HG03064 (cell line): ENCODE measurements around the gene MBTPS1.
A peak's percentile ranks its signal among the peaks of the same experiment; 100 is the strongest.

Source experiments
- ATAC-seq: cut with Tn5 transposase; IDR thresholded peaks from one replicate; pipeline ENCODE4 v1.9.1; 2021; ENCODE audit warnings: low read depth; ENCODE audit not compliant: unreplicated experiment

The MBTPS1 gene

DNA sequence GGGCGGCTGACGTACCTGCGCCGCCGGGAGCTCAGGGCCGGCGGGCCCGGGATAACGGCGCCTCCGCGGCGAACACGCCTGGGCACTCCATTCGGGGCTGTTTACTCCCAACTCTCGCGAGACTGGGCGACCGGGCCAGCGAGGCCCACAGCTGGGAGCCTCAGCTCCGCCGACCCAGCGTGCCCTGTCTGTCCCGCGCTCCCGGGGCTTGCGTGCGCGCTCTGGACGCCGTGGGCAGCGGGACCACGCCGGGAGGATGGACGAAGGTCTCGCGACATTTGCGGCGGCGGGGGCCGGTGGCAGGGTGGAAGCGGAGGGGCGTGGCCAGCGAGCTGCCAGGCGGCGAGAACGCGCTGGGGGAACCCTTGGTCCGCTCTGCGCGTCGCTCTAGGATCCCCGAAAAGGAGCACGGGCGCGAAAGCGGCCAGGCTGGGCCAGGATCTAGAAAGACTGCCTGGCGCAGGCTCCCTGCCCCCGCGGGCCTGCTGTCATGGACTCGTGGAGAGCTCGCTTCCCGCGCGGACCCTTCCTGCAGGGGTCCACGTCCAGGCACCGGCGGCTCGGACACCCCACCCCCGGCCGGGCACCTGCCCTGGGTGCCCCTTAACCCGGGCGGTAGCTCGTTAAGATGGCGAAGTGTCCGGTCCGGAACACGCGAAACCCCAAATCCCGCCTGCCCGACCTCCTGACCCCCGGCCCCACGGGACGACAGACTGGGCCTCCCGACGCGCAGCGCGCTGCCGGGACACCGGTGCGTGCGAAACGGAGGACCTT, at the start of gene MBTPS1:
MBTPS1 (minus strand) TSS at position 223 of the 774 bp plus-strand sequence. CDS start 15,159 bp downstream, outside the sequence.
- peak; percentile 87 for ATAC-seq

DNA sequence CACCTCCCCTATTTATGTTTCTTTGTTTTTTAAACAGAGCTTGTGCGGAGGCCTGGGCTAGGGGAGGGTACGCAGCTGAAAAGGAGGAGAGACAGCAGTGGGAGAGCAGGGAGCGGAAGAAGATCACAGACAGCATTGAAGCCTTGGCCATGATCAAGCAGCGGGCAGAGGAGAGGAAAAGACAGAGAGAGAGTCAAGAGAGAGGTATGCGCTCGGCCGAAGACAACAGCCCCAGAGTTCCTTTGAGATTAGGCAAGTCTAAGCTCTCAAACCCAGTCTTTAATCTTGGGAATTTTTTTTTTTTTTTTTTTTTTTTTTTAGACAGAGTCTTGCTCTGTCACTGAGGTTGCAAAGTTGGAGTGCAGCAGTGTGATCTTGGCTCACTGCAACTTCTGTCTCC, 49.0 kb upstream of the MBTPS1 start:
- no peak for ATAC-seq

DNA sequence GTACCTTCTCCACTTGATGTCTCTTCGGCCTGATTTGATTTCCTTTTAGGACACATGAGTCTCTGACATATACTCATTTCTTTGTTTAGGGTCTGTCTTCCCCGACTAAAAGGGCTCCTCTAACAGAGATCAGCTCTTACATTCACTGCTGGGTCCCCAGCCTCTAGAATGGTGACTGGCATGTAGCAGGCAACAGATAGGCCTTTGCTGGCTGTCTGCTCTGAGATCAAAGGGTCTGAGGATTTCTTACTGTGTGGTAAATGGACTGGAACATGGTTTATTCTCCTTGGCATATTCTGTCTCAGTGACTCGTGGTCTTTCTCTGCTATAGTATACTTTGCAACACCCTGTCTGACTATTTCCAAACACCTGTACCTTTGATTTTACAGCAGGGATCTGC, 45.1 kb upstream of the MBTPS1 start:
- ATAC-seq, result no peak

DNA sequence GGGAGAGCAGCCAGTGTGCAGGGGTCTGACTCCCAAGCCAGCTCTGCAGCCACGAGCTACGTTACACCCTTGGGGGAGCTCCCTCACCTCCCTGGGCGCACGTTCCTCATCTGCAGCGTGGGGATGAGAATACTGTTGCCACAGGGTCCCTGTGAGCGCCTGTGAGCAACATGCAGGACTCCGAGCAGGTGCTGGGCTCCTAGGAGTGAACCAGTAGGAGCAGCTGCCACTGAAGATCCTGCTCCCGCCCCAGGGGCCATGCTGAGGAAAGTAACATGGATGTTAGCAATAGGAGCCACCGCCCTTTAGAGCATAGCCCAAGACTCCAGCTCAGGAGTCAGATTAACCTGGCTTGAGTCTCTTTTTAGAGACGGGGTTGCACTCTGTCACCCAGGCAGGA, 44.3 kb upstream of the MBTPS1 start:
- no peak for ATAC-seq

DNA sequence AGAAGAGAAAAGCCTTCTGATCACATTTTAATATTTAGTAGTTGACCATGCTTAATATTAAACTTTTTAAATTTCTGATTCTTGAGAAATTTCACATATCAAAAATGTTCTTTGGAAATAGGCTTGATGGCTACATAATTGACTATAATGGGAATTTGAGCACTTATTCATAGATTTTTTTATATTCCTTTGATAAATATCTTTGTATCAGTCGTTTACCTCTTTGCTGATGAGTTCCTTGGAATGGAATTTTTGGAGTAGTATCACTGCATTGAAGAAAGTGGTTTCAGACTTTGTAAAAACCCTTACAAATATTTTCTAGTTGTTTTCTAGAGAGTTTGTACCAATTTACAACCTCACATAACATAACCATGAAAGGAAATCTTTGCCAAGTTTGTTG, 43.1 kb upstream of the MBTPS1 start:
- no peak for ATAC-seq

DNA sequence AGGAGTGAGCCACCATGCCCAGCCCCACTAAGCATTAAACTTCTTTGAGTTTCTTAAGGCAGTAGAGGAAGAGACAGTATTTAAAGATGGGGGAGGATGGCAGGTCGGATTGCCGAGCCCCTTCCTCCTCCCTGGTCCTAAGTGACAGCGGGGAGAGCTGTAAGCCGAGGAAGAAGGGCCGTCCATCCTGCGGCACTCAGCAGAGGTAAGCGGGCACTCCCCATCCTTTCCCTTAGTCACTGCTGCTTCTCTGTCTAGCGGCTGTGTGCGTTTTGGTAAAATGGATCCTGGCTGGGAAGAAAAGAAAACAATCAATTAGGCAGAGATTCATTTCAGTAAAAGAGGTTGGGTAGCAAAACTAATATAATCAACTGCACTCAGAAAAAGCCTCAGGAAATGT, 42.3 kb upstream of the MBTPS1 start:
- ATAC-seq, result no peak

DNA sequence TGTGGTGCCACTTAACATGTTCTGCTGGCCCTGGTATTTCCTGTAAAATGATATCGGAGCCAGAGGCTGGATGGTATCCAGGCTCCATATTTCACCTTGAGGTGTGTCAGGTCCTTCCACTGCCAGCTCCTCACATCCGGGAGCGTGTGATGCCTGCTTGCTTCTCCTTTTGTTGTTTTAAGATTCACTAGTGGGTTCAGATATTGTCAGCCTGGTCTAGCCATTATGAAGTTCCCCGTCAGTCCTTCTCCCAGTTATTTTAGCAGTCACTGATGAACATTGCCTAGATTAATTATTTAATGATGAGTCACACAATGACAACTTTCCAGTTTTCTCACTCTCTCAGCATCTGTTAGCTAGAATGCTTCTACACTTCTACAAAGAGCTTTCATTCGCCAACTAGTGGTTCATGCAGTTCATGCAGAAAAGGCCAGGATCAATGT, 39.6 kb upstream of the MBTPS1 start:
- ATAC-seq, result no peak

DNA sequence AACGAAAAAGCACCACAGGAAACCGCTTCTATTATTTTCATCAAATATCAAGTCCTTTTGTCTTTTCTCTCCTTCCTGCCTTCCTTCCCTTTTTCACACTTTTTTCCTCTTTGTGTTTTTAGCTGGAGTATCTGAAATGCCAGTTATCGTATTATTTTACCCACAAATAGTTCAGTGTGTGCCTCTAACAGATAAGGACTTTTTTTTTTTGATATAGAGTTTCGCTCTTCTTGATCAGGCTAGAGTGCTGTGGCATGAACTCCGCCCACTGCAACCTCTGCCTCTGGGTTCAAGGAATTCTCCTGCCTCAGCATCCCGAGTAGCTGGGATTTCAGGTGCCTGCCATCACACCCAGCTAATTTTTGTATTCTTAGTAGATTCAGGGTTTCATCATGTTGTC, 39.0 kb upstream of the MBTPS1 start:
- ATAC-seq, result no peak

DNA sequence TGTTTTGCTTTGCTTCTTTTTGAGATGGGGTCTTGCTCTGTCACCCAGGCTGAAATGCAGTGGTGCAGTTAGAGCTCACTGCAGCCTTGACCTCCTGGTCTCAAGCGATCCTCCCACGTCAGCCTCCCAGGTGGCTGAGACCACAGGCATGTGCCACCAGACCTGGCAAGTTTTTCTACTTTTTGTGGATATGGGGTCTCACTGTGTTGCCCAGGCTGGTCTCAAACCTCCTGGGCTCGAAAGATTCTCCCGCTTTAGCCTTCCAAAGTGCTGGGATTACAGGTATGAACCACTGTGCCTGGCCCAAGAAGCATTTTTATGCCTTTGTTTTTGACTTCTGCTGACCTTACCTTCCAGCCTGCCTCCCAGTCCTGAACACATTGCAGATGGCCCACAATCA, 38.5 kb upstream of the MBTPS1 start:
- ATAC-seq, result no peak

DNA sequence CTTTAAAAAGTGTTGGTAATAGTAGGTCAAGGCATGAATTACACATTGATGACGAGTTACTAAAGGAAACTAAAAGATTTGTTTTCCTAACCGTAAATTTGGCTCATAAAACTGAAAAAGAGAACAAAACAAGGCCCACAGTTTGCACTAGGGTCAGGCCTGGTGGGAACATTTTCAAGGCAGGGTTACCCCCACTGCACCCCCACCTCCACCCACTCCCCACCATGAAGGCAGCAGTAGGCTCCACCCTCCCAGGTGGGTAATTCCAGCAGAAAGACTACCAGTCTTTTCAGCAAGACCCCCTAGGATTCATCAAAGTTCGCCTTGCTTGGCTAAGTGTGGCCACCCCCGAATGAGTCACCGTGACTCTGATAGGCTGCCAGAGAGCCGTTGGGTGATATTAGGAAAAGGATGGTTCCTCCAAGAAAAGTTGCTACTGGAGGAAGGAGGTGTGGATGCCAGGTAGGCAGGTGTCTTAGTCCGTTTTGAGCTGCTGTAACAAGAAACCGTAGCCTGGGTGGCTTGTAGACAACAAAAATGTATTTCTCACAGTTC, 37.0 kb upstream of the MBTPS1 start:
- no peak for ATAC-seq

DNA sequence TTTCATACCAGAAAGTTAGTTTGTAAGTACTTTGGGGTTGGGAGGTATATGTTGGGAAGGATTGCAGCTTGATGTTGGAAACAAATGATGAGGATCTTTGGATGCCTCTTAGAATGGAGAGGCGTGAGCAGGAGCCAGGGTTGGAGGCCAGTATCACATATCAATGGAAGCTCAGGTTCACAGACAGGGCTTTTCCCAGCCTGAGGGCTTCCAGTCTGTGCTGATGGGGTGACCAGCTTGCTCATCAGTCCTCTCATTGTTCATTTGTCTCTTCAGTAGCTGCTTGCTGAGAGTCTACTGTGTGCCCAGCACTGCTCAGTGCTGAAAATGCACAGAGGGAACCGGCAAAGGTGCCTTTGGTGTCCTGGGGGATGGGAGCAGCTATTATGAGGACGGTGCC, 34.2 kb upstream of the MBTPS1 start:
- ATAC-seq, result no peak

DNA sequence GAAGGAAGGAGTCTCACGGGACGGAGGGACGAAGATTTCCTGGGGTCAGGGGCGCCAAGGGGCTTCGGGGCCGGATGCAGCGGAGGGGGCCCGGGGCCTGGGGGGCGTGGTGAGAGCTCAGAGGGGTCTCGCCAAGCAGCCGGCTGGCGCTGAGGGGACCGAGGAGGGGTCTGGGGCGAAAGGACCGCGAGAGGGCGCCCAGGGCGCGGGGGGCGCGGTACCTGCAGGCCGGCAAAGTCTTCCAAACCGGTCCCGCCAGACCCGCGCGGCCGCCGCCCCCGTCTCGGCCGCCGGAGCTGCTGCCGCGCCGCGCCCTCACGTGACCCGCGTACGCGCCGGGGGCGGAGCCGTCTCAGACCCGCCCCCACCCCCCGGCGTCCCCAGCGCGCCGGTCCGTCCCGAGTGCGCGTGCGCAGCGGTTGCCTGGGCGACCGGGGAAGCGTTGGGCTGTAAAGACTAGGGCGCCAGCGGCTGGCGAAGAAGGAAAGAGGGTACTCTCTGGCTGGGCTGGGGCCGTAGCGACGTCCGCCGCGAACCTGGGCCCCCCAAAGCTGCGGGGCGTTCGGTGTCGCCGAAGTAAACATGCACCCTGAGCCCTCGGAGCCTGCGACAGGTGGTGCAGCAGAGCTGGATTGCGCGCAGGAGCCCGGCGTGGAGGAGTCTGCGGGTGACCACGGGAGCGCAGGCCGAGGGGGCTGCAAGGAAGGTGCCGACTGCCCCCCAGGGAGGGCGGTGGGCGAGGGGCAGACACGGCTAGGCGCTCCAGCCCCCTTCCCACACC, 28.3 kb upstream of the MBTPS1 start, which contains the start of the genes DNAAF1 and HSDL1:
DNAAF1 (plus strand) TSS at position 450 of the 781 bp plus-strand sequence; CDS start at position 583, 133 bp downstream.
HSDL1 (minus strand) TSS at position 319 of the 781 bp plus-strand sequence. CDS start 13,856 bp downstream, outside the sequence.
- ATAC-seq, result peak; percentile 82

DNA sequence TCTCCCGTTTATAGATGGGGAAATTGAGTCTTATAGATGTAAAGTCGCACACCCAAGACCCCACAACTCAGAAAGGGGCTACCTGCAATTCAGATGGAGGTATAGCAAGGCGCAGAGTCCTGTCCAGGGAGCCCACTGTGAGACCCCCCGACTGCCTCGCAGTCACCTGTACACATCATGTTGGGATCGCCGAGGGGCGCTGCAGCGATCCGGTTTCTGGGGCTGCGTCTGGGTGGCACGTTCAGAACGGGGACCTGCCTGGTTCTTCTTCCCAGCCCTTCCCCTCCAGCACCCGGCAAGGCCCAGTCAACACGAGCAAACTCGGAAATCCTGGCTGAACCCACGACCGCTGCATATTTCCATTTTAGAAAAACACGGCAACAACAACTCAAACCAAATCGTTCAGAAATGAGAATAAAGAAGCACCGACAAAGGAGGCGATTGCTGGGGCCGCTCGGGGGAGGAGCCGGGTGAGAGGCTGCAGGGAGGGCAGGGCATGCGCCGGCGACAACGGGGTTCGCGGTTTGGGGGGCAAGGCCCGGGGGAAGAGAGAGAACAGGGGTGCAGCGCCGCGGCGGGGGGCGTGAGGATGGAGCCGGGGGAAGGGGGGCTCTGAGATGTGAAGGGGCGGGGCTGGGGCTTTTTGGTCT, 27.6 kb upstream of the MBTPS1 start:
- ATAC-seq, result peak; percentile 16

DNA sequence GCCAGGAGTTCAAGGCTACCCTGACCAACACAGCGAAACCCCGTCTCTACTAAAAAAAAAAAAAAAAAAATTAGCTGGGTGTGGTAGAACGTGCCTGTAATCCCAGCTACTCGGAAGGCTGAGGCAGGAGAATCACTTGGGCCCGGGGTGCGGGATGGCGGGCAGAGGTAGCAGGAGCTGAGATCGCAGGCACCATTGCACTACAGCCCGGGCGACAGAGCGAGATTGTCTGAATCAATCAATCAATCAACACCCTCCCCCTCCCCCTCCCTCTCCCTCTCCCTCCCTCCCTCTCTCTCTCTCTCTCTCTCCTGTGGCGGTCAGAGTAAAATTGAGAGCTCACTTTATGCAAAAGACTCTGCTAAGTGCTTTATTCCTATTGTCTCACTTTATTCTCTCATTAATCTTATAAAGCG, 27.1 kb upstream of the MBTPS1 start:
- no peak for ATAC-seq

DNA sequence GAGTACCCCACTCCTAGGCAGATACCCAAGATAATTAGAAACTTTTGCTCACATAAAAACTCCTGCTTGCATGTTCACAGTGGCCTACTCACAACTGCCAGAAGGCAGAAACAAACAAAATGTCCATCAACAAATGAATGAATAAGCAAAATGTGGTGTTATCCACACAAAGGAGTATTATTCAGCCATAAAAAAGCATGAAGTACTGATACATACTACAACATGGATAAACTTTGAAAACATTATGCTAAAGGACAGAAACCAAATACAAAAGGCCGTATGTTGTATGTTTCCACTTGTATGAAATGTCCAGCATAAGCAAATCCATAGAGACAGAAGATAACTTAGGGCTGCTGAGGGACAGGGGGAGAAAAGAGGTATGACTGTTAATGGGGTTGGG, 26.3 kb upstream of the MBTPS1 start:
- ATAC-seq, result no peak

DNA sequence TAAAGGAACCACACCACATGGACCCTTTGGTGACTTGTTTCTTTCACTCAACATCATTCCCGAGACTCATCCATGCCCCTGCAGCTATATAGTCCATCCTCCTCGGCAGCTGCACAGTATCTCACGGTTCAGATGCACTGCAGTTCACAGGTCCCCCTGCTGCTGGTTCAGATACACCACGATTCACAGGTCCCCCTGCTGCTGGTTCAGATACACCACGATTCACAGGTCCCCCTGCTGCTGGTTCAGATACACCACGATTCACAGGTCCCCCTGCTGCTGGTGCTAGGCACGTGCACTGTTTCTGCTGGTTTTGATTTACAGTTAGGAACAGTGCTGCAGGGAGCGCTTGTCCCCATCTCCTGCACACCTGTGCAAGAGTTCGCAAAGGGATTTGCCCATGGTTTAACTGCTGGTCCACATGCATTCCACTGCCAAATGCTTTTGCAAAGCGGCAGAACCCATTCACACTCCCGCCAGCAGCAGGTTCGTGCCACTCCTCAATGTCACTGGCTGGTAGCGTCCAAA, 24.5 kb upstream of the MBTPS1 start:
- ATAC-seq, result no peak

DNA sequence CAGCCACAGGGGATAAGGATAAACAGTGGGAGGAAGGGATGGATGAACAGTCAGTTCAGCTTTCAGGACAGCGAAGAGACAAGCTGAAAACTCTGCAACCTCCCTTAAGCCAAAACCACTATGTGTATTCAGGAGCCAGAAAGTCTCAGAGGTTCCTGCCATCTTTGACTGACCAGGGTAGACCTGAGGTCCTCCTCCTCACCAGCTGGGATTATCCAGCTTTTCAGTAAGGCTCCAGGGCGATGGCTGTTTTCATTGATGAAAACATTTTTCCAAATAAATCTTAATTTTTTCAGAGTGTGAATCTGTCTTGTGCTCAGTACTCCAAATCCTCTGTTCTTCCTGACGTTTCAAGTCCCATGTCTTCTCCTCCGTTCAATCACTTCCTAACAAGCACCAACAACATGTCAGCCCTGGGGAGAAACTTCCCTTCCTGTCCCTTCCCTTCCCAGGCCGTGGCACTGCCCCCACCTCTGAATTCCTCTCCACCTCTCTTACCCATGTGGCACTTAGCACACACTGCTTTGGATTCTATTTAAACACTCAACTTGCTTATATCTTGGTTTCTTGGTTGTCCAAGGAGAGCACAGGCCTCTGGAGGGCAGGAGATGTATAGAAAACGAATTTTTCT, 23.0 kb upstream of the MBTPS1 start:
- ATAC-seq, result no peak

DNA sequence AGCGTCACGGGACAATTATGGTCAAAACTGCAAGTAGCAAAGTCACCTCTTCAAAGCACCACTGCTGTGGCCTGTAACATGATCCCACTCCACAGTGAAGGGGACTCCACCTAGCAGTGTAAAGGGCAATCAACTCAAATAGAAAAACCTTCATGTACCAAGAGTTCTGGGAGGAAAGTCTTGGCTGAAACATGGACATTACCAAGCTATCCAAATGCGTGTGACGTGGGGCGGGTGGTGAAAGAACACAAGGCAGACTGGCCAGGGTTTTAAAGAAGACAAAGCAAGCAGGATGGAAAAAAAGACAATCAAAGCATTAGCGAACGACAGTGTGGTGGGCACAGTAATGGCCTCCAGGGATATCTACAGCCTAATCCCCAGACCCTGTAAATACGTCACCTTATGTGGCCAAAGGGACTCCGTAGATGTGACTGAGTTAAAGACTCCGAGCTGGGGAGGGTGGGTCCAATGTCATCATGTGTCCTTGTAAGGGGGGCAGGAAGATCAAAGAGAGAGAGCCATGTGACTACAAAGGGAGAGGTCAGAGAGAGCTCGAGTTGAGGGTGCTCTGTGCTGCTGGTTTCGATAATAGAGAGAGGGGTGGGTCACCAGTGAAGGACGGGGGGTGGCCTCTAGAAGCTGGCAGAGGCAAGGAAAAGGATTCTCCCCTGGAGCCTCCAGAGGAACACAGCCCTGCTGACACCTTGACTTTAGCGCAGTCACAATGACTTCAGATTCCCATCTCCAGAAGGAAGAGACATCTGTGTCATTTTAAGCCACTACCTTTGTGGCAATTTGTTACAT, 22.3 kb upstream of the MBTPS1 start:
- ATAC-seq, result peak; percentile 91

DNA sequence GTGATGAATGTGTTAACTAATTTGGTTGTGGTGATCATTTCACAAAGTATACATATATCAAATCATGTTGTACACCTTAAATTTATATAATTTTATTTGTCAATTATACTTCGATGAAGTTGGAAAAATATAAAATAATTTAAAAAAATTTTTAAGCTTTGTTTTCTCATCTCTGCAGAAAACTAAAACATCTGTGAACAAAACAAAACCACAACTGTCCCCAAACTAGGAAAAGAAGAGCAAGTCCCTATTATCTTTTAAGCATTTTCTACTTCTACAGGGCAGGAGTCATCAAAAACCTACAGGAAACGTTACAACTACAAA, 21.7 kb upstream of the MBTPS1 start:
- no peak for ATAC-seq
